Suprapubic skin (tissue), 4 donors: ENCODE results near the gene SGO1. TPM values are rescaled to one million over a fixed set of nuclear protein-coding genes. Genes with fewer than 3 reads are reported as not detected.
A peak's percentile ranks its signal among the peaks of the same experiment; 100 is the strongest.

Experiments used
- DNase-seq, 2 donors: peaks; one replicate each; pipeline ENCODE4 v3.0.0-alpha.2; 2019; ENCODE audit warnings: low spot score in 2 of 2
- H3K27ac ChIP-seq: fragments of 200-600 bp; sonication (generic); one replicate; pipeline ENCODE4 v1.5.1; 2019
- H3K27me3 ChIP-seq: fragments of 200-600 bp; sonication (generic); one replicate; pipeline ENCODE4 v1.5.1; 2019
- H3K36me3 ChIP-seq: fragments of 200-600 bp; sonication (generic); one replicate; pipeline ENCODE4 v1.5.1; 2019
- H3K4me1 ChIP-seq: fragments of 200-600 bp; sonication (generic); one replicate; pipeline ENCODE4 v1.5.1; 2019
- H3K4me3 ChIP-seq: fragments of 200-600 bp; sonication (generic); one replicate; pipeline ENCODE4 v1.5.1; 2019; ENCODE audit warnings: mild to moderate bottlenecking
- H3K9me3 ChIP-seq: fragments of 200-600 bp; sonication (generic); one replicate; pipeline ENCODE4 v1.5.1; 2019
- CTCF ChIP-seq, 2 donors: fragments of 200-600 bp in 1 of 2; fragments of 450-650 bp in 1 of 2; sonication (generic) in 1 of 2; IDR thresholded peaks; one replicate each; pipeline ENCODE4 v1.5.1; 2016 to 2019; ENCODE audit warnings: antibody characterized with exemption in 2 of 2, mild to moderate bottlenecking in 1 of 2, moderate library complexity in 1 of 2
- EP300 ChIP-seq: sonication (generic); formaldehyde crosslinking; IDR thresholded peaks from one replicate; pipeline ENCODE4 v1.6.1; 2017; ENCODE audit warnings: antibody characterized with exemption
- POLR2A ChIP-seq, 2 donors: fragments of 450-650 bp; IDR thresholded peaks; one replicate each; pipeline ENCODE4 v1.6.1; 2017; ENCODE audit warnings: antibody characterized with exemption in 2 of 2, mild to moderate bottlenecking in 2 of 2, moderate library complexity in 2 of 2
- POLR2AphosphoS5 ChIP-seq, 3 donors: sonication (generic); formaldehyde crosslinking; IDR thresholded peaks; one replicate each; pipeline ENCODE4 v1.6.1; 2017; ENCODE audit warnings: antibody characterized with exemption in 3 of 3
- WGBS: methylation state at CpG from one replicate; pipeline ENCODE4 v1.1.5; 2018; 5-methylcytosine and 5-hydroxymethylcytosine counted together
- total RNA-seq, 4 donors: library from RNA; depleted of rRNA; stranded (reverse); fragments of >200 nt; gene quantifications; one replicate each; pipeline ENCODE4 v1.1.0, GENCODE V29; 2016

Gene SGO1
- total RNA-seq, result 1 to 10 TPM in 3 of 4 donors, under 1 TPM in 1; 0.89 to 2.6 (median 1.6) TPM

- Histone ChIP-seq H3K4me3 (peak within 1 kb of the TSS; percentile 75), H3K27me3 (no peaks in the 10 kb centered on the region), H3K27ac (peak within 1 kb of the TSS; percentile 95), H3K9me3 (no peaks in the 10 kb centered on the region), H3K4me1 (peaks cover 19% of the 10 kb centered on the region), H3K36me3 (no peaks in the 10 kb centered on the region)
- DNase-seq, result peak; percentile 100
- TF ChIP-seq CTCF (IDR thresholded peaks at IDR 0.05) (no peak), POLR2A (IDR thresholded peaks at IDR 0.05) (peak in 1 of 2 donors; percentile 58), EP300 (no peak), POLR2AphosphoS5 (IDR thresholded peaks at IDR 0.05) (peak in 2 of 3 donors; percentile 66 to 69)
- WGBS, result under 1% methylated on average over 60 of the region's 65 CpGs
Measured at GRCh38 chr3:20185679-20186599, at the start of gene SGO1. SGO1 (minus strand) TSS chr3:20186206; CDS start chr3:20184027, 2,179 bp downstream.

GRCh38 chr3:20235796-20236195 is 49.8 kb upstream of the SGO1 start:
- no peak for DNase-seq
- no peak overlapping the region for H3K27ac ChIP-seq
- no peaks in the 10 kb centered on the region for H3K27me3 ChIP-seq
- H3K4me3 ChIP-seq, result no peak overlapping the region
- no peaks in the 10 kb centered on the region for H3K4me1 ChIP-seq
- TF ChIP-seq CTCF (IDR thresholded peaks at IDR 0.05), result no peak
- no peaks in the 10 kb centered on the region for H3K36me3 ChIP-seq
- WGBS, result 96% methylated on average over 7 of the region's 7 CpGs
- H3K9me3 ChIP-seq, result no peaks in the 10 kb centered on the region

GRCh38 chr3:20232906-20233780 is 47.1 kb upstream of the SGO1 start:
- Histone ChIP-seq H3K9me3 (no peaks in the 10 kb centered on the region), H3K4me3 (no peak overlapping the region), H3K27ac (no peak overlapping the region), H3K27me3 (no peaks in the 10 kb centered on the region), H3K36me3 (no peaks in the 10 kb centered on the region), H3K4me1 (no peaks in the 10 kb centered on the region)
- TF ChIP-seq EP300 (no peak), CTCF (IDR thresholded peaks at IDR 0.05) (no peak), POLR2AphosphoS5 (IDR thresholded peaks at IDR 0.05) (no peak), POLR2A (IDR thresholded peaks at IDR 0.05) (no peak)
- no peak for DNase-seq
- 80% methylated on average over 2 of the region's 2 CpGs for WGBS

GRCh38 chr3:20230954-20231353 is 44.9 kb upstream of the SGO1 start:
- Histone ChIP-seq H3K4me3 (no peak overlapping the region), H3K4me1 (no peaks in the 10 kb centered on the region), H3K36me3 (no peaks in the 10 kb centered on the region), H3K27me3 (no peaks in the 10 kb centered on the region), H3K27ac (no peak overlapping the region), H3K9me3 (no peaks in the 10 kb centered on the region)
- DNase-seq, result no peak
- TF ChIP-seq POLR2AphosphoS5 (IDR thresholded peaks at IDR 0.05), result no peak
- TF ChIP-seq CTCF (IDR thresholded peaks at IDR 0.05), result no peak
- no peak for TF ChIP-seq EP300
- no peak for TF ChIP-seq POLR2A (IDR thresholded peaks at IDR 0.05)
- WGBS, result 95% methylated on average over 1 of the region's 1 CpG

GRCh38 chr3:20225769-20226168 is 39.8 kb upstream of the SGO1 start:
- Histone ChIP-seq H3K4me3 (no peak overlapping the region), H3K27ac (no peak overlapping the region), H3K9me3 (no peaks in the 10 kb centered on the region), H3K27me3 (no peaks in the 10 kb centered on the region), H3K4me1 (no peaks in the 10 kb centered on the region), H3K36me3 (no peaks in the 10 kb centered on the region)
- no peak for TF ChIP-seq CTCF (IDR thresholded peaks at IDR 0.05)
- no peak for TF ChIP-seq EP300
- no peak for TF ChIP-seq POLR2A (IDR thresholded peaks at IDR 0.05)
- no peak for TF ChIP-seq POLR2AphosphoS5 (IDR thresholded peaks at IDR 0.05)
- DNase-seq, result no peak
- 22% methylated on average over 2 of the region's 2 CpGs for WGBS
